Colonic mucosa (tissue), 4 donors: ENCODE data around the gene WDR74. TPM values are rescaled to one million over a fixed set of nuclear protein-coding genes. Genes with fewer than 3 reads are reported as not detected.

Source experiments
- DNase-seq: peaks from one replicate; pipeline ENCODE4 v3.0.0-alpha.2; 2020
- H3K27ac ChIP-seq: fragments of 200-600 bp; one replicate; pipeline ENCODE4 v1.8.0; 2021
- H3K27me3 ChIP-seq: fragments of 200-600 bp; one replicate; pipeline ENCODE4 v1.8.0; 2021
- H3K36me3 ChIP-seq: fragments of 200-600 bp; one replicate; pipeline ENCODE4 v1.8.0; 2021
- H3K4me1 ChIP-seq: fragments of 200-600 bp; one replicate; pipeline ENCODE4 v1.8.0; 2021; ENCODE audit warnings: mild to moderate bottlenecking
- H3K4me3 ChIP-seq: fragments of 200-600 bp; one replicate; pipeline ENCODE4 v1.8.0; 2021
- H3K9ac ChIP-seq, 2 donors: one replicate each; pipeline ENCODE4 v1.7.0; 2013; ENCODE audit warnings: control low read depth in 2 of 2, low read depth in 2 of 2, low read length in 2 of 2
- H3K9me3 ChIP-seq: fragments of 200-600 bp; one replicate; pipeline ENCODE4 v1.8.0; 2021
- CTCF ChIP-seq: fragments of 200-600 bp; IDR thresholded peaks from one replicate; pipeline ENCODE4 v1.8.0; 2022; ENCODE audit warnings: antibody characterized with exemption, mild to moderate bottlenecking
- intact Hi-C: fragments of 100-400 bp; cut with DNase I; formaldehyde crosslinking; loops from one replicate; pipeline ENCODE4 v1.14.1; 2022
- total RNA-seq, 2 donors: library from RNA; stranded (reverse); fragmentation: NEBNext Ultra II Directional in 1 of 2; extraction: Animal tissue kit (Norgen Biotek cat#: 25700) in 1 of 2; gene quantifications; one replicate each; pipeline ENCODE4 v1.2.1, GENCODE V29; 2021
- donor health status: healthy.
- donor health status: DM: no; HTN: no; CAD: no.
- donor health status: DM: no; HTN: no; CAD: no.

The WDR74 gene
- total RNA-seq, 2 donors from 2014 or later: 27.4 to 43.3 TPM

GRCh38 chr11:62853279-62853965 is 14.0 kb upstream of the WDR74 start:
- no peak for DNase-seq
- Histone ChIP-seq H3K36me3 (peaks cover 6% of the 10 kb centered on the region), H3K9me3 (no peaks in the 10 kb centered on the region), H3K27ac (no peak overlapping the region), H3K27me3 (no peaks in the 10 kb centered on the region), H3K9ac (peak overlapping the region in 1 of 2 donors; percentile 98), H3K4me3 (peak overlapping the region; percentile 87), H3K4me1 (peaks cover 10% of the 10 kb centered on the region)
- TF ChIP-seq CTCF: no peak
- intact Hi-C loops: no loop called here

DNA sequence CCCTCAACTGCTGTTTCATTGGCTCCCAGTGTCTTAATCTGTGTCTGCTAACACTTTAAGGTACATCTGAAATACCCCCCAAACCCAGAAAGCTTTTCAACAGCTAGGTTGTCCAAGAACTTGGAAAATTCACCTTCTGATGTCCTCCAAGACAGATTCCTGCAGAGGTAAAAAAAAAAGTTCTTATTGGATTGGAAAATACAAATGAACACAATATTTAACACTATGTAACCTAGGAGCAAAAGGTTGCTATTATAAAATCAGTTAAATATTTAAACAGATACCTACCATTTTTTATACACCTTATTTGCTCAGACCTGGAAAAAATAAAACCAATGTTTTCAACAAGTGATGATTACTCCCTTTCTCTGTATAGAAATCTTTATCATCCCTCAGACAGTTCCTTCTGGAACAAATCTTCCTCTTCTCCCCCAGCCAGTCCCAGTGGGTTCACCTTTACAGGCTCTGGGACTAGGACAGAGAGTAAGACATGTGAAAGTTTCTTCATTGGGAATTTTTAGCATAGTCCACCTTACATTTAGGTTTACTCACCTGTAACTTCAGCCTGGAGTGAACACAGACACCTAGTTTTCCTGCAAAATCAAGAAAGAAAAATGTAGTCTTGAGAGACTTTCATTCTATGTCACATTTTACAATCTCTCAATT is 13.3 kb upstream of the WDR74 start:
- Histone ChIP-seq H3K9me3 (no peaks in the 10 kb centered on the region), H3K27ac (no peak overlapping the region), H3K4me3 (no peak overlapping the region), H3K36me3 (peaks cover 6% of the 10 kb centered on the region), H3K4me1 (peaks cover 10% of the 10 kb centered on the region), H3K27me3 (no peaks in the 10 kb centered on the region), H3K9ac (peak overlapping the region in 1 of 2 donors; percentile 44)
- TF ChIP-seq CTCF: no peak
- DNase-seq: no peak
- intact Hi-C loops: no loop called here

DNA sequence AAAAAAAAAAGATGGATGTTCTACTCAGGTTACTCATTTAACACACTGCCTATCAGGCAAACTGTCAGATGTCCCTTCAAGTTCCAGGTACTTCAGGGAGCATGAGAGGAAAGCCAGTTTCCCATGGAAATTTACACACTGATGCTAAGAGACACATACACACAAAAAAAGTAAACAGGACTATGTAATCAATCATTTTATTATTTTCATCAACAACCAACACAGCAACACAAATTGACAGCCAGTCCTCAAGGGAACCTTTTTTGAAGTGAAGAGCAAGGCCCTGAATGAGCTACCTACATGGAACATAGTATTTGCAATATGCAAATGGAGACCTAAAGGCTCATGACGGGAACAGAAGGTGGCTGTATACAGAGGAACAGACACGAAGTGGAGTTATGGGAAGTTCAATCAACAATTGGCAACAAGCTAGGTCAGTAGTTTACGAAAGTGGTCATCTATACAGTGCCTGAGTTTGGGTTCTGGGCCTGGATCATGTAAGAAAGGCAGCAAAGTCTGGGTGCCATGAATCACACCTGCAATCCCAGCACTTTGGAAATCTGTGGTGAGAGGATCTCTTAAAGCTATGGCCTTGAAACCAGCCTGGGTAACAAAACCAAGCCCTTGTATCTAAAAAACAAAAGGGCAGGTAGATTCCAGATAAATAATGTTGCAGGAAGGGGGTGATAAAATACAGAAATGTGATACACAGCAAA is 12.6 kb upstream of the WDR74 start:
- H3K9ac ChIP-seq: peak overlapping the region in 1 of 2 donors; percentile 10
- H3K4me1 ChIP-seq: peaks cover 10% of the 10 kb centered on the region
- peaks cover 6% of the 10 kb centered on the region for H3K36me3 ChIP-seq
- H3K9me3 ChIP-seq: no peaks in the 10 kb centered on the region
- intact Hi-C loops: no loop called here
- DNase-seq: no peak
- no peak overlapping the region for H3K27ac ChIP-seq
- H3K27me3 ChIP-seq: no peaks in the 10 kb centered on the region
- no peak overlapping the region for H3K4me3 ChIP-seq
- TF ChIP-seq CTCF: no peak

DNA sequence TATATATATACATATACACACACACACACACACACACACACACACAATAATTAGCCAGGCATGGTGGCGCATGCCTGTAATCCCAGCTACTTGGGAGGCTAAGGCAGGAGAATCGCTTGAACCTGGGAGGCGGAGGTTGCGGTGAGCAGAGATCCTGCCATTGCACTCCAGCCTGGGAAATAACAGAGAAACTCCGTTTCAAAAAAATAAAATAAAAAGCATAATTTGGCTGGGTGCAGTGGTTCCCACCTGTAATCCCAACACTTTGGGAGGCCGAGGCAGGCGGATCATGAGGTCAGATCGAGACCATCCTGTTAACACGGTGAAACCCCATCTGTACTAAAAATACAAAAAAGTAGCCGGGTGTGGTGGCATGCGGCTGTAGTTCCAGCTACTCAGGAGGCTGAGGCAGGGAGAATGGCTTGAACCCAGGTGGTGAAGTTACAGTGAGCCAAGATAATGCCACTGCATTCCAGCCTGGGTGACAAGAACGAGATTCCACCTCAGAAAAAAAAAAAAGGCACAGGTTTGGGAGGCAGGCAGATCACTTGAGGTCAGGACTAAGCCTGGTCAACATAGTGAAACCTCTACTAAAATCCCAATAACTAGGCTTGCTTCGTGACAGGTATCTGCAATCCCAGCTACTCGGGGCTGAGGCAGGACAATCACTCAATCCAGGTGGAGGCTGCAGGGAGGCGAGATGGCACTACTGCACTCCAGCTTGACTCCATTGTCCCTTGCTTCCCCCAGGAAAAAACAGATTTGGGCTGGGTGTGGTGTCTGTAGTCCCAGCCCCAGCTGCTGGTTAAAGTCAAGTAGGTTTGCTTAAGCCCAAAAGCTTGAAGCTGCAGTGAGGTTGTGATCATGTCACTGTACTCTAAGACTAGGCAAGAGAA is 11.8 kb upstream of the WDR74 start:
- H3K27ac ChIP-seq: no peak overlapping the region
- H3K4me3 ChIP-seq: no peak overlapping the region
- peaks cover 6% of the 10 kb centered on the region for H3K36me3 ChIP-seq
- H3K27me3 ChIP-seq: no peaks in the 10 kb centered on the region
- H3K4me1 ChIP-seq: peaks cover 10% of the 10 kb centered on the region
- TF ChIP-seq CTCF: no peak
- H3K9ac ChIP-seq: no peak overlapping the region
- no peak for DNase-seq
- H3K9me3 ChIP-seq: no peaks in the 10 kb centered on the region
- intact Hi-C loops: no loop called here

DNA sequence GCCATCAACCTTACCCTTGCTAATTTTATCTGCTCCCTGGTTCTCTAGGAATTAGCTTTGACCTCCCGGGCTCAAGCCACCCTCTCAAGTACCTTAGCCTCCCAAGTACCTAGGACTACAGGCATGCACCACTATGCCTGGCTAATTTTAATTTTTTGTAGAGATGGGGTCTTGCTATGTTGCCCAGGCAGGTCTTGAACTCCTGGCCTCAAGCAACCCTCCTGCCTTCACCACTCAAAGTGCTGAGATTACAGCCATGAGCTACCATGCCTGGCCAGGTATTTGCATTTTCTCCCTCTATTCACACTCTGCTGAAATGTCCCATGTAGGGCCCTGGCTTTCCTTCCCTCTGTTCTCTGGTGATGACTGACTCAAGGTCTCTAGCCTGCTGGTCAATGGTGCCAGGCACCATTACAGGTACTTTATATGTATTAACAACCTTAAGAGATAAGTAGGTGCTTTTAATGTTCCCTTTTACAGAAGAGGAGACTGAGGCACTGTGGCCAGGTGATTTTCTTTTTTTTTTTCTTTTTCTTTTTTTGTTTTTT is 8.5 kb upstream of the WDR74 start:
- no peak overlapping the region for H3K27ac ChIP-seq
- no peaks in the 10 kb centered on the region for H3K27me3 ChIP-seq
- H3K4me3 ChIP-seq: no peak overlapping the region
- H3K36me3 ChIP-seq: peaks cover 6% of the 10 kb centered on the region
- intact Hi-C loops: no loop called here
- no peak overlapping the region for H3K9ac ChIP-seq
- TF ChIP-seq CTCF: no peak
- no peaks in the 10 kb centered on the region for H3K9me3 ChIP-seq
- no peak for DNase-seq
- no peaks in the 10 kb centered on the region for H3K4me1 ChIP-seq
